Measurements from ENCODE around the gene FNBP1L. TPM values are rescaled to one million over a fixed set of nuclear protein-coding genes. Genes with fewer than 3 reads are reported as not detected.

The FNBP1L gene
- total and polyA plus RNA-seq, 9 of the 15 experiments (the other 6 are each of a cell fraction or from before 2014, with no cell fraction given), result 1.4 to 6.9 (median 5.9) TPM

GRCh38 chr1:93437976-93438605 lies 9.8 kb upstream of the FNBP1L start (continued):
- no peak for TF ChIP-seq TSHZ1 (CRISPR knock-in tag; IDR thresholded peaks at IDR 0.05)
- 0 out of 2 replicates have a peak, but pooled peaks have one; percentile 52 for TF ChIP-seq SMC3 (conservative IDR thresholded peaks at IDR 0.05; ENCODE audit: insufficient read depth, low read depth, low read length)
- TF ChIP-seq ZFP30 (CRISPR knock-in tag; IDR thresholded peaks at IDR 0.05; ENCODE audit: borderline replicate concordance), result no peak
- no peak for TF ChIP-seq KLF13 (tag; IDR thresholded peaks at IDR 0.05; ENCODE audit: borderline replicate concordance, low read depth)
- TF ChIP-seq STAG1 (CRISPR knock-in tag; IDR thresholded peaks at IDR 0.05; ENCODE audit: borderline replicate concordance), result no peak
- peak; percentile 90 for TF ChIP-seq DEAF1 (CRISPR knock-in tag; IDR thresholded peaks at IDR 0.05)
- TF ChIP-seq ARID2 (IDR thresholded peaks at IDR 0.05), result 0 out of 2 replicates have a peak, but pooled peaks have one; percentile 34
- no peak for TF ChIP-seq USF2 (CRISPR knock-in tag; IDR thresholded peaks at IDR 0.05)
- TF ChIP-seq TEAD2 (tag; IDR thresholded peaks at IDR 0.05), result peak; percentile 94
- no peak for TF ChIP-seq ZNF398 (CRISPR knock-in tag; IDR thresholded peaks at IDR 0.05)
